Stomach (tissue), 4 donors: ENCODE data around the gene TBX6.

Experiments
- CTCF ChIP-seq, 7 experiments: fragments of 450-650 bp in 4 of 7; fragments of 200-600 bp in 3 of 7; sonication (generic) in 3 of 7; IDR thresholded peaks; one replicate each; pipeline ENCODE4 v1.5.1; 2016 to 2019; ENCODE audit warnings: antibody characterized with exemption in 7 of 7, control low read depth in 2 of 7, mild to moderate bottlenecking in 1 of 7
- EP300 ChIP-seq: sonication (generic); formaldehyde crosslinking; IDR thresholded peaks from one replicate; pipeline ENCODE4 v1.6.1; 2017; ENCODE audit warnings: antibody characterized with exemption
- POLR2AphosphoS5 ChIP-seq, 3 donors: sonication (generic); formaldehyde crosslinking; IDR thresholded peaks; one replicate each; pipeline ENCODE4 v1.6.1; 2016; ENCODE audit warnings: antibody characterized with exemption in 3 of 3

DNA sequence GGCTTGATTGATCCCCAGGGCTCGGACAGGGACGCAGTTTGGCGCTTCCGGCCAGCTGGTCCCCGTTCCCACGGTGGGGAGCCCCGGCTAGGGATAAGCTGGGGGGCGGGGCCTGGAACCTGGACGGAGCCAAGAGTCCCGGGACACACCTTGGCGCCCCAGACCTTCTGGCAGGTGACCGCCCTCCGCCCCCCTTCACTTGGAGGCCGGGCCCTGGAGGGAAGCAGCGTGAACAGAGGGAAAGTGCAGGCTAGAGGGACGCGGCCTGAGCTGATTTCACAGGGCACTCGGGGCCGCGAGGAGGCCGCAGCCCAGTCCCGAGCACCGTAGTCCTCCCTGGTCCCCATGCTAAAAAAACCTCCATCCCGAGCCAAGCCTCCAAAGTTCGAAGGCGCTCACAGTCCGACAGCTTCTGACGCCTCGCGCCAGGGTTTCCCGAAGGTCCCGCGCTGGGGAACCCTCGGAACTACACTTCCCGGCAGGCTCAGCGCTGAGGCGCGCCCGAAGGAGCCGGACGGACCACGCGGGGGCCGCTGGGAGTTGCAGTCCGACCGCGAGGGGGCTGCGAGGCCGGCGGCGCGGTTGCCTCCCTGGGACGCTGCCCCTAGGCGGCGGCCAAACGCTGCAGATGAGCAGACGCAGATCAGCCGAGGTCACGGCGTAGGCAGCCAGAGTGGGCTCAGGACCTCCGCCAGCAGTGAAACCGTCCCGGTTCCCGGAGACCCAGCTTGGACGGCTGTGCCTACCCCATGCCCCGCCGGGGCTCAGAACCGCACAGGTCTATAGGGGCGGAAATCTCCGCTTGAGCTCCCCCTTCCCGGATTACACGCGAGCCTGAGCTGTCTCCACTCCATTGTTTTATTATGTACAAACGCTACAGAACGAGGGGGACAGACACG is at the start of gene TBX6:
- no peak for TF ChIP-seq EP300
- peak in 5 of 7 experiments; percentile 77 to 93 (median 82) for TF ChIP-seq CTCF (IDR thresholded peaks at IDR 0.05)
- TF ChIP-seq POLR2AphosphoS5 (IDR thresholded peaks at IDR 0.05), result peak; percentile 51 to 88 (median 55)
